ENCODE data around the gene P2RY1.

P2RY1 gene, protein sequence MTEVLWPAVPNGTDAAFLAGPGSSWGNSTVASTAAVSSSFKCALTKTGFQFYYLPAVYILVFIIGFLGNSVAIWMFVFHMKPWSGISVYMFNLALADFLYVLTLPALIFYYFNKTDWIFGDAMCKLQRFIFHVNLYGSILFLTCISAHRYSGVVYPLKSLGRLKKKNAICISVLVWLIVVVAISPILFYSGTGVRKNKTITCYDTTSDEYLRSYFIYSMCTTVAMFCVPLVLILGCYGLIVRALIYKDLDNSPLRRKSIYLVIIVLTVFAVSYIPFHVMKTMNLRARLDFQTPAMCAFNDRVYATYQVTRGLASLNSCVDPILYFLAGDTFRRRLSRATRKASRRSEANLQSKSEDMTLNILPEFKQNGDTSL

DNA sequence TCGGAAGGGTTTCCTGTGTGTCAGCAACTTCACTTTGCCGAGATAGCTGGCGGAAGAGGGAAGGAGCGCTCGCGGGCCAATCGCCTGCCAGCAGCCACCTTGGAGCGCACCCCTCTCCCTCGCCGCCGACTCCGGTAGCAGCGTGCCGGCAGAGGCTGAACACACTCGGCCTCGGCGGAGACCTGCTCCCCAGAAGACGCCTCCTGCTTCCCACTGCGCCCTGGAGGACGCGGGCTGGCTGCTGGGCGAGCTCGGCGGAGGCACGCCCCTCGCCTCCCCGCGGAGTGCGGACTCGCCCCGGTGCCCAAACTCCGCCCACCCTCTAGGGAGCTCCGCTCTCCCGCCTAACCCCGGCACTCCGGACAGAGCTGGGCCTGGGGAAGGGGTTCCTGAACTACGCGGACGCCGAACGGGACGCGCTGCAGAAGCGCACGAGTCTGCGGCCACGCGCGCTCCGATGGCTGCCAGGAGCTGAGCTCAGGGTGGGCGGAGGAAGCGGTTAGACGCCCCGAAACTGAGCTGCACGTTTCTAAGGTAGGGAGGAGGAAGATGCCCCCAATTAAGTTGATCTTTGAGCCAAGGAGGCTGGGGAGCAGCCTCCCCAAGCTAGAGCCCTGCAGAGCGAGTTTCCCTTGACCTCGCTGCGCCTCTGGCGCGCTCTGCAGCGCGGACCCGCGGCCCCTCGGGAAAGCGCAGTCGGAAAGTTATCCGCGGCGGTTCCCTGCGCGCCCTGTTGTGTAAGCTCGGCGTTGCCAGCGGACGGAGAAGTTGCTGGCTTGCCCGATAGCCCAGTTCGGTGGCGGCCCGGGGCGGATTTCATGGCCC lies at the start of gene P2RY1:
Gene P2RY1 (plus strand): TSS at position 356 of the 825 bp plus-strand sequence. CDS start 652 bp downstream, outside the sequence.
- peak in 1 of 2 experiments; percentile 30 for DNase-seq

DNA sequence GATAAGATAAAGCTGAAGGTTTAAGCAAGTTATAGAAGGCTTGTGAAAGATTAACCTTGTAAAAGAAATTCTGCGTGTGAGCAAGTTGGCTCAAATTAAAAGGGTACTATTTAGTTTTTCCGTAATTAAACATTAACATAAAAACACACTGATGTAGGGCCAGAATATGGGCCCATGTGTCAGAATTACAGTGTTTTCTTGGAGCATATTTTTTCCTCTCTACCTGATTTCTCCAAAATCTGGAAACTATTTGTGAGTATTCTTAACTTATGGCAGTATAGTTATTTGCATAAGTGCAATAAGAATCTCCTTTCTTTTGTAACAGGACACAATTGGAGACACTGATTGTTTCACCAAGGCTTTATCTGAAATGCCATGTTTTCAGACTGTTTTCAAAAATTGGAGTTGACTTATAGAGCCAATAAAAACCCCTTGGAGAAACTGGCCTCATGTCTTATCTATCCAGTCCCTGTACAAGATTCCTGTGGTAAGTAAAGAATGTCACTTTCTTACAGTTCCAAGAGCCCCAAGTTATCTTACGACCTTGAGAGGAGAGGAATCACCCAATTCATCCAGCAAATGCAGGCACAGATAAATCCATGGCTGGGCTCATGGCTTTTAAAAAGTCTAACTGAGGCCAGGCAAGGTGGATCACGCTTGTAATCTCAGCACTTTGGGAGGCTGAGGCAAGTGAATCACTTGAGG lies 47.8 kb upstream of the P2RY1 start:
- no peak for DNase-seq

DNA sequence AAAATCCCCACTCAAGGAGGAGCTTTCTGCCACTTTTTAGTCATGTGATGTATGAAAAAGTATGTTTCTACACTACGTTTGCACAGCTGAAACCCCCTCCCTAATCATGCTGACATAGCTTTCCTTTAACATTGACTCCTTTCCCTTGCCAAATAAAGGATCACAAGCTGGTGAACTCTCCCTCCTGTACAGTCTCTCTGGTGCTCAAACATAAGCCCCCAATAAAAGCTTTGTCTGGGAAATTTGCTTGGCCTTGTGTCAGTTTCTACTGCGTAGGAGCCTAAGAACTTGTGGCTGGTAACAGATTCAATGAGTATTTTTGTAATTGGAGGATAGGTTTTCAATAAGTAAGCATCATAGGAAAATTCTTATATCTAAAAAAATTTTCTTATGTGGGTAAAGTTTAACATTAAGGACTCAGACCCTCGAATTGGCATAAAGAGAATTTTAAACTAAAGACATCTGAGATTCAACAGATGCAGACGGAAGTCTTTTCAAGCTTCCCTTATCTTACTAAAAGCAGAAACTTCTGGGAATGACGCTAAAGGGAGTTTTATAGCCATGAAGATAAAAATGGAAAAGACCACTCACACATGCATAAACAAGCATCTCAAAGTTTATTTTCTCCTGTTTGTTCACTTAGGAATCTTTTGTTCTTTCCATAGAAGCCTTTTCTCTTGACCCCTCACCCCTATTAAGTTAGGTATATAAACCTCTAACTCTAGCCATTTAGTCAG lies 44.1 kb upstream of the P2RY1 start:
- DNase-seq, result no peak

DNA sequence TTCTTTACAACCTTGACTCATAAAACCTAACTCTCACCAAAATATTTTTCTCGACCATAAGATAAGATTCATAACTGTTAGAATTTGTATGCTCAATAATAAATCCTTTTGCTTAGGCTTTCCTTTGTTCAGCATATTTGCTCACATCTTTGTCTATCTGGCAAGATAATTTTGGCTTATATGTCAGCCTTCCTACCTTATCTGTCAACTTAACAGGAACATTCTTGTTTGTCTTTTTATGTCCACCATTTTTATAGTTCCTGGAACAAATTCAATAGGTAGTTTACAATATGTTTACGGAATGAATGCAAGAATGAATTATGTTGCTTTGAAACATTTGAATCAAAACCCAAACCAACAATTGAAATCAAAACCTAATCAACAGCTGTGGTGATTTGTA lies 41.0 kb upstream of the P2RY1 start:
- DNase-seq, result no peak

DNA sequence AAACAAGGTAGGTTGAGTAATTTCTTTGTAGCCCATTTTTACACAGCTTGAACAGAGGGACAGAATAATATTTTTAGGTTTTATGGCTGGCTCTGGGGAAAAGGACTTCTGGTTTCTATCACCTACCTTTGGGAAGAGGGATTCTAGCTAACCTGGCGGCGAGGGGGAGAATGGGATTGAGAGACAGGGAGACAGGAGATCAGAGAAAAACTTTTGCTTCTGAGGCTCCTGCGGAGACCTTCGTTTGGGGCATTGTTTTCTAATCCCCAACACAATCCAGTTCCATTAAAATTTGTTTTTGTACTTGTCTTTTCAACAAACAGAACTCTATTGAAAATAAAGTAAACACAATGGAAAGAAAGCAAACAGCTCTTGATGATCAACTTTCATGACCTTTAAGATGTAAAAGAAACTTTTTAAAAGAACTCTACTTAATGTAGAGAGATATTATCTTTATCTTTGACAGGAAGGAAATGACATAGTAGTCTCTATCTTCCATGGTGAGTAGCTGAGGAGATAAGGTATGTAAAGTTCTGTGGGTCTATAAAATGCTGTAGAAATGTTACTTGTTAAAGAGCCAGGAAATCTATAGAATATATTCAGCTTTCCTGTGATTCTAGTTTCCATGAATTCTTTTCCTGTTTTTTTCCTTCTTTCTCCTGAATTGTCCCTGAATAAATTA lies 37.0 kb upstream of the P2RY1 start:
- no peak for DNase-seq

DNA sequence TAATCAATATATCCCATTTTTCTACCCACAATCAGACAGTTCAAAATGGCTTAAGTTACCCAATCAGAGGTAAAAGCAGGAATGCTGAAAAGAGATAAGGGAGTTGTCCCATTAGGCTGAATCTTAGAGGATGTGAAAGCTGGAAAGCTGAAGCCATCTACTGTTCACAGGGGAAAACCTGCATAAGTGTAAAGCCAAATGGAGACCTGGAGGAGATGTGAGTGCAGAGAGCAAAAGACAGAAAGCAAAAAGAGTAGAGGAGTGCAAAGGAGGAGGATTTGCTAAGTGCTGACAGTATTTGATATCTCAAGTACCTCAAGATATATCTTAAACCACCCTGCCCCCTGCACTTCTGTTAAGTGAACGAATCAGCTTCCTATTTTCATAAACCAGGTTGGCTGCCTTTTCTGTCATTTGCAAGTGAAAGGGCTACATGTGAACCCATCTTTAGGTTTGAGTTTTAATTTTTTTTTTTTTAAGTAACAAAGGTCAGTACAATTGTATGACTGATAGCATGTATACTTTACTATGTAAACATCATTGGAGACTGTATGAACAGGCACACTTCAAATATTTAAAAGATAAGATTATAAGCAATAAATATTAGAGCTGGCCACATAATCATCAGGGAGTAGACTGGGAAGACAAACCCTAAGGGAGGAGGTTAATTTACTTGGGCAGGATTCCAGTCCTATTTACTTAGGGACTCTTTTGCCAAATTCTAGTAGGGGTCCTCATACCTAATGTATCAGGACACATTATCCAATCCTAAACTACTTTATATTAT lies 22.8 kb upstream of the P2RY1 start:
- no peak for DNase-seq

DNA sequence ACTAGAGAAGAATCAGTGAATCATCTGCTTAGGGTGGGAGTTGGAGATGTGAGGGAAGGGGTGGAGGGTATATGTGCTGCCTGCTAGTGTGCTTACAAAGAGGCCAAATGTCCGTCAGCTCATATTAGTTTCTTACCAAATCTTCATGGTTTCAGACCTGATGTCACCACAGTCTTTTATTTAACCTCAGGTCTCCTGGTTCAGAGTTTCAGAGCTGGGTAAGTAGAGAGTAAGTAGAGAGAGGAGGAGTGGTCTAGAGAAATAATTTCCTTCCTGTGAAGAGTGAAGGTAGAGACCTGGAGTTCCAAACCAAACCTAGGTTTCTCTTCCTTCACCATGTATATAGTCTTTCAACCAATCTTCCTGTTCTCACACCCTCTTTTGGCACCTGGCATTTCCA lies 17.5 kb upstream of the P2RY1 start:
- no peak for DNase-seq

DNA sequence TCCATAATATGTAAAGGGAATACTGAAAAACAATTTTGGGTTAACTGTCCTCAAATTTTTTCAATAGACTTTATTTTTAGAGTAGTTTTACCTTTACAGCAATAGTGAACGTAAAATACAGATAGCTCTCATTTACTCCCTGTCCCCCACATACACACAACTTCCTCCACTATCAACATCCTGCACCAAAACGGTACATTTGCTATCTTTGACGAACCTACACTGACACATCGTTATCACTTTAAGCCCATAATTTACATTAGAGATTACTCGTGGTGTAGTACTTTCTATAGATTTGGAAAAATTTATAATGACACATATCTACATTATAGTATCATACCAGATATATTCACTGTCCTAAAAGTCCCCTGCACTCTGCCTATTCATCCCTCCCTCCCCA lies 16.9 kb upstream of the P2RY1 start:
- DNase-seq, result no peak

DNA sequence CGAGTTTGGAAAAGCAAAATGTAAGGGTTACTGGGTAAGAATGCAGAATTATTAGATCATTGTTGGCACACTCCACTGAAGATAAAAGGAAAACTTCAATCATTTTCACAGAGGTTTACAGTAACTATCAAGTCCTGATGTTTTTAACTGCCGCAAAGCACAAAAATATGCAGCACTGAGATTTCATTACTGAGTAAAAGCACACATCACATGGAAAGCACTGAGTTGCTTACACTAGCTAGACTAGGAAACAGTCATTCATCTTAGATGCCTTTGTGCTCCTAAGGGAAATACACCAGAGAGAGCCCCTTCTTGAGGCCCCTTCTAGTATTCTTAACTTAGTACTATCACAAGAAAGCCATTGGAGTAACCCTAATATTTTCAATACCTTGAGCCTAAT lies 11.8 kb upstream of the P2RY1 start:
- no peak for DNase-seq

DNA sequence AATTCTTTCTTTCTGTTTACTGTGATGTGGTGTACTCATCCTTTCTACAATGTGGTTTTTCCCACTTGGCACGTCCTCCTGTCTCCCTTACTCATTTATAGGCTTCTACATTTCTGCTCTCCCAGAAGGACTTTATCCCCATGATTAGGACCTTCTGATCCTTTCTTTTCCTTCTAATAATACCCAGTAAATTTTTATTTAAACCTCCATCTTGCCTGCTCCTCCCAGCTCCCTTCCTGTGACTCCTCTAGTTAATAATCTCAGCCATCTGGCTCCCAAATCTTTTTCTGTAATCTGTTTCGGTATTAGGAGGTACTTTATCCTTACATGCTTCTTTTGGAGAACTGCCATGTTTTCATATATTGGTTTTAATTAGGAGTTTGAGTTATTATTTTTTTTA lies 11.2 kb upstream of the P2RY1 start:
- no peak for DNase-seq

DNA sequence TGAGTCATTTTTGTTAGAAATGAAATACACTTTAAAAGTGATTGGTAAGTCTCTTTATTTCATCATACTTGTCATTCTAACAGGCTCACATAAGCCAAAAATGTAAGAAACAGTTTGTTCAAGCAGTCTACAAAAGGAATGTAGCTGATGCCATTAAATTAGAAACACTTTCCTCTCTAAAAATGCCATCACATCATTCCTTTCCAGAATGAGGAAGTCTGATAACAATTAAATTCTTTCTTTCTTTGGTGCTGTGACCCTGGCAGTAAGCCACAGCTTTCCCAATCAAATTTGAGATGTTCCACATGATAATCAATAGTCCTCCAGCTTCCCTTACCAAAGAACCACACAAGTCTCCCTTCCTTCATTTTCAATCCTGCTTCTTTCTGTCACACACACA lies 9.4 kb upstream of the P2RY1 start:
- DNase-seq, result no peak

DNA sequence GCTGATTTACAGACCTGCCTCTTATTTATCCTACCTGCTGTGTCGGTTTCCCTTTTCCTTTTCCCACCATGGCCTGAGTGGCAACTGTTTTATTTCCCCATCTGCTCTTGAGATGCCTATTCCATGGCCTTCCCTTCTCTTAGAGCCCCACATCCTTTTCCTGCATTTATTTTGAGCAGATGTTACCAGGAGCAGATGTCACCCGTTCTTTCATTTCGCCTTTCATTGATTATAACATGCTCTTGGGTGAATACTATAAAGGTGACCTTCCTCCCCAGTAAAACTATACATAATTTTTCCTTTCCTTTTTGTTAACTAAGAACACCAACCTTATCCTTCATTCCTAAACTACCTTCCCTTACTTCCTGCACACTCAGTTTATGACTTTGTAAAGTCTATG lies 8.5 kb upstream of the P2RY1 start:
- DNase-seq, result no peak

DNA sequence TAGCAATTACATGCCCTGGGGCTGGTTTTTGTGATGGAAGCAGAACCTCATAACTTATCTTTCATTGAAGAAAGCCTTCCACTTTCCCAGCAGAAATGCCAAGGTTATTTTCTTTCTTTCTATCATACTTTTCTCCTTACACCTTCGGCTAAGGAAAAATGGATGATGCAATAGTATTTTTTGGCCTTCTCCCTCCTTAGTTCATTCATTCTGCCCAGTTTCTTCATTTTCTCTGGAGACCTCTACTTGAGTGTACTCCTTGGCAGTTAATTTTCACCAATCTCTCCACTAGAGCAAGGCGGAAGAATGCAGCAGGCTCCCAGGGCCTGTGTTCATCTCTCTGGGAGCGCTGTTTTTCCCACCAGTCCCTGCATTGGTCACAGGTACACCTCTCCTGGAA lies 7.6 kb upstream of the P2RY1 start:
- no peak for DNase-seq

DNA sequence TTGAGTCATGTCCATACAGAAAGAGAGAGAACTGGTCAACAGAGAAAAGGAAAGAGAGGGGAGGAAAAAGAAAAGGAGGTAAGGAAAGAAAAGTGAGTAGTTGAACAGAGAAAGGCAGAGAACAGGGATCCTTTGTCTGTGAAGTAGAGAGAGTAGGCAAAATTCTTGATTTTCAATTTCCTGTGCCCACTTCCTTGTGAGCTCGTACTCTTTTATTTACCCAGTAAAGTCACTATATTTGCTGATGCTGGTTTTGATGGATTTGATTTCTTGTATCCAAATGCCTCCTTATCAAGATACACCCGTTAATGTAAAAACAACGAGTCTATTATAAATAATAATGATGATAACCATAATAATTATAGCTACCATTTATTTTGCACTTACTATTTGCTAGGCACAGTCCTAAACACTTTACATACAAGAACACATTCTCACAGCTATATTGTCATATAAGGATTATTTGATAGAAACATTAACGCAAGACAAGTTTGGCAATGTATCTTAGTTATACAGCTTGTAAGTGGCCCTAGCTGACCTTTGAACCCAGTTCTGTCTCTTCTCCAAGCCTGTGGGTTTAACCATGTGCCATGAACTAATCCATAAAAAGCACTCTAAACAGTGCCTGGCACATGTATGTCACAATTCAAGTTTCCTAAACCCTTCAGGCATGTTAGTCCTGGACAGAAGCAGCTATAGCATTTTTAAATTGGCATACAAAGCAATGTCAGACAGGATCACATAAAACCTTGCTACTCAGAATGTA lies 6.7 kb upstream of the P2RY1 start:
- no peak for DNase-seq

DNA sequence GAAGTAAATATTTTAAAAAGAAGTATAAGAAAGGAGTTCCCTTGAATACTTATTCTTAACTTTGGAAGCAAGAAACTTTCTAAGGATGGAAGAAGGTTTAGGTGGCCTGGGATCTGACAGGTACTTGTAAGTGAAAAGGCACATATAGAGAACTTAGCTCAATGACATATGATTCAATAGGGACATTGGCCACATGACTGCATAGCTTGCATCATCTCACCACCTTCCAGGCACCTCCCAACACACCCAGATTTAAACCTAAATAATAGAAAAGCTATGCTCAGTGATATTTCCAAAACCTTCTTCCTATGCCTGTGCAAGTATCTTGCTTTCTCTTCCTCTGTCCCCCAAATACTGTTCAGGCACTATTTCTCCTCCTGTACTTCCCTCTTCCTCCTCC lies 4.7 kb upstream of the P2RY1 start:
- DNase-seq, result no peak

DNA sequence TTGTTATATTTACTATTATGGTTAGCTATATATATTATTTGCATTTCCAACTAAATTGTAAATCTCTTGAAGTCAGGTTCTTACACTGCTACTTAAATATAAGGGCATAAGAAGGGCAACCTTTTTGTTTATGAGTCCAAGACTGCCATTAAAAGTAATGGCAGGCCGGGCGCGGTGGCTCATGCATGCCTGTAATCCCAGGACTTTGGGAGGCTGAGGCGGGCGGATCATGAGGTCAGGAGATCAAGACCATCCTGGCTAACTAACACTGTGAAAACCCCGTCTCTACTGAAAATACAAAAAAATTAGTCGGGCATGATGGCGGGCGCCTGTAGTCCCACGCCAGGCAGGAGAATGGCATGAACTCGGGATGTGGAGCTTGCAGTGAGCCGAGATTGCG lies 2.9 kb upstream of the P2RY1 start:
- DNase-seq, result no peak

DNA sequence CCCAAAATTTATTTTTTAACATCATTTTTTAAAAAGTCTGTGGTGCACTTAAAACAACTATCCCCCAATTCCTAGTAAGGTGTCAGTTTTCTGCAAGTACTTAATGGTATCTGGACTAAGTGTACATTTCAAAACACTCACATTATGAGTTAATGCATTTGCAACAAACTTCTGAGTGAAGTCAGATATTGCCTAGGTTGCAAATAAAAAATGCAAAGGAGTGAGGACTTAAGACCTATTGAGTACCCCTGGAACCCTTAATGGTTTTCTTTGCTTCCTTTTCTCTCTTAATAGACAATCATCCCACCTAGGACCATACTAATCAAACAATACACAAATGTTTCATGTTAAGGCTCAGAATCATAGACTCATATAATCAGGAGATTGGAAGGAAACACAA lies 1.8 kb upstream of the P2RY1 start:
- DNase-seq, result no peak

DNA sequence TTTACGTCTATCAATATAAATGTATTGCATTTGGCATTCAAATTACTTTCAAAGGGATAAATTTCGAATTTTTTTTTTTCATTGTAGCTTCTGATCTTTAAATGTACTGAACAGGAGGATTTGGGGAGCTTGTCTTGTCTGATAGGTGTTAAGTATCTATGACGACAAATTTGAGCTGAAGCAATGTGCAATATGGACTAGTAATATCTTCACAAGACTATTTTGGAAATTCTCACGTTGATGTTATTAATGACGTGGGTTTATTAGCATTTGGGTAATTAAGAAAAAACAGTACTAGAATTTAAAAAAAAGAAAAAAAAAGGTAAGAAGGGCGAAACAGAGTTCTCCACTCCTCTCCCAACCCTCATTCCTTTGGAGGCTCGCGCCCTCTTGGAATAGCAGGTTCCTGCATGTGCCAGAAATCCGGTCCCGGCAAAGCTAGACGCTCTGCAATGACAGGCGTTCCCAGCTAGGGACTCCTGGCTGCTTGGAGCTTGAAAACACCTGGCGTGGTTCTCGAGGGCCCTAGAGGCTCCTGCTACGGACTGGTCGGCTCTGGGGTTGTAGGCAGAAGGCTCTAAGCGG lies 648 bp upstream of the P2RY1 start:
- no peak for DNase-seq

DNA sequence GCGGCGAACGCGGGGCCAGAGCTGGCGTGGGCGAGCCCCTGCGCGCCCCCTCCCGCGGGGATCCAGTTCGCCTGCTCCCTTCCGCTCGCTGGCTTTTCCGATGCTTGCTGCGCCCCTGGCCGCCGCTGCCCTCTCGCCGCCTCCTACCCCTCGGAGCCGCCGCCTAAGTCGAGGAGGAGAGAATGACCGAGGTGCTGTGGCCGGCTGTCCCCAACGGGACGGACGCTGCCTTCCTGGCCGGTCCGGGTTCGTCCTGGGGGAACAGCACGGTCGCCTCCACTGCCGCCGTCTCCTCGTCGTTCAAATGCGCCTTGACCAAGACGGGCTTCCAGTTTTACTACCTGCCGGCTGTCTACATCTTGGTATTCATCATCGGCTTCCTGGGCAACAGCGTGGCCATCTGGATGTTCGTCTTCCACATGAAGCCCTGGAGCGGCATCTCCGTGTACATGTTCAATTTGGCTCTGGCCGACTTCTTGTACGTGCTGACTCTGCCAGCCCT lies 721 bp downstream of the P2RY1 start:
- no peak for DNase-seq

DNA sequence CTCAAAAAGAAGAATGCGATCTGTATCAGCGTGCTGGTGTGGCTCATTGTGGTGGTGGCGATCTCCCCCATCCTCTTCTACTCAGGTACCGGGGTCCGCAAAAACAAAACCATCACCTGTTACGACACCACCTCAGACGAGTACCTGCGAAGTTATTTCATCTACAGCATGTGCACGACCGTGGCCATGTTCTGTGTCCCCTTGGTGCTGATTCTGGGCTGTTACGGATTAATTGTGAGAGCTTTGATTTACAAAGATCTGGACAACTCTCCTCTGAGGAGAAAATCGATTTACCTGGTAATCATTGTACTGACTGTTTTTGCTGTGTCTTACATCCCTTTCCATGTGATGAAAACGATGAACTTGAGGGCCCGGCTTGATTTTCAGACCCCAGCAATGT lies 1.3 kb downstream of the P2RY1 start:
- DNase-seq, result no peak

Data from NCI-H446 (cell line).